Activated B cell treated with CpG ODN at 0.5 μM for 24 hours (primary cell): ENCODE measurements around the gene CDC23. TPM values are rescaled to one million over a fixed set of nuclear protein-coding genes. Genes with fewer than 3 reads are reported as not detected.
"Not testable (repeated sequence)": the region's sequence is repeated elsewhere in the genome, so short reads cannot be mapped to it uniquely, and the experiment has no call there.

Source experiments
- ATAC-seq: fragments of 200-7000 bp; cut with Tn5 transposase; one replicate; pipeline ENCODE4 v1.10.0; 2021; ENCODE audit warnings: low read depth, mild to moderate bottlenecking, moderate library complexity
- CTCF ChIA-PET: fragments of 350-600 bp; sonication (Branson Sonifier 250); formaldehyde crosslinking; loops from one replicate; lab custom pipeline; 2021; ENCODE audit warnings: antibody characterized with exemption; lab: Charles Lee
- POLR2A ChIA-PET: fragments of 350-600 bp; sonication (Branson Sonifier 250); formaldehyde crosslinking; loops from one replicate; lab custom pipeline; 2021; ENCODE audit warnings: antibody characterized with exemption; lab: Charles Lee
- DNase-seq: peaks from one replicate; pipeline ENCODE4 v3.0.0; 2022
- H3K27ac Mint-ChIP-seq: one replicate; pipeline ENCODE4 v1.8.0; 2020; ENCODE audit warnings: mixed read lengths
- H3K27me3 Mint-ChIP-seq: one replicate; pipeline ENCODE4 v1.8.0; 2021; ENCODE audit warnings: mixed read lengths
- H3K36me3 Mint-ChIP-seq: one replicate; pipeline ENCODE4 v1.8.0; 2021; ENCODE audit warnings: low read depth, mixed read lengths
- H3K4me1 Mint-ChIP-seq: one replicate; pipeline ENCODE4 v1.8.0; 2021; ENCODE audit warnings: mixed read lengths
- H3K4me3 Mint-ChIP-seq: one replicate; pipeline ENCODE4 v1.8.0; 2020; ENCODE audit warnings: mild to moderate bottlenecking, mixed read lengths
- H3K9me3 Mint-ChIP-seq: one replicate; pipeline ENCODE4 v1.8.0; 2020; ENCODE audit warnings: mixed read lengths
- CTCF ChIP-seq: fragments of 200-600 bp; IDR thresholded peaks from one replicate; pipeline ENCODE4 v1.8.0; 2022; ENCODE audit warnings: antibody characterized with exemption, mild to moderate bottlenecking
- intact Hi-C: fragments of 100-400 bp; cut with micrococcal nuclease; formaldehyde crosslinking; loops from one replicate; pipeline ENCODE4 v1.15.1; 2024
- total RNA-seq: library from RNA; stranded (reverse); gene quantifications from 2 replicates; pipeline ENCODE4 v1.2.3, GENCODE V29; 2022

CDC23 gene
- total RNA-seq, 1 donor from 2014 or later = 35.0 TPM

DNA sequence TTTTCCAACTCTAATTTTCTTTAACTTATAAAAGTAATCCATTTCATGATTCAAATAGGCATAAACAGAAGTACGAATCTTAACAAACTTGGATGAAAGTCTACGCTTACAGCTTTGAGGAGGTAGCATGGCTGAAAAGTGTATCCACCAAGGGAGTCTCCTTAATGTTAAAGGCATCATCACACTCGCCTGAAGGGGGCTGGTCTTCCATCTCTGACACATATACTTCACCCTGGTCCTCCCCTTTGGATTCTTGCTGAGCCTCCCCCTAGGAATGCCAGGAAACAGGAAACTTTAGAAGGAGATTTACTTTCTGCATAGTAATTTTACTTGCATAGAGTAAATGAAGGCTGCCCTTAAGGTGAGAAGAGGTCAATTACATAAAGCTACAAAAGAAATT, 63.6 kb downstream of the CDC23 start:
- intact Hi-C loops = no loop called here

DNA sequence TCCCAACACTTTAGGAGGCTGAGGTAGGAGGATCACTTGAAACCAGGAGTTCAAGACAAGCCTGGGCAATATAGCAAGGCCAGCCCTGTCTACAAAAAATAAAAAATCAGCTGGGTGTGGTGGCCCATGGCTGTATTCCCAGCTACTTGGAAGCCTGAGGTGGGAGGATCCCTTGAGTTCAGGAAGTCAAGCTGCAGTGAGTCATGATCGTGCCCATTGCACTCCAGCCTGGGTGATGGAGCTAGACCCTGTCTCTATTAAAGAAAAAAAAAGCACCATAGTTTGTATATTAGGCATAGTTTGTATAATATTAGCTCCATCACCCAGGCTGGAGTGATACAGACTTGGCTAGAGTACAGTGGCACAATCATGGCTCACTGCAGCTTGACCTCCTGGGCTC, 64.3 kb downstream of the CDC23 start:
- ATAC-seq (no peak), DNase-seq (no peak)
- H3K9me3 Mint-ChIP-seq = no peaks in the 10 kb centered on the region
- ChIA-PET CTCF (interaction anchor here (0.6 kb wide), 1 partner anchor 16 kb away, joined by 3 read pairs; no protein-coding TSS in a partner anchor), POLR2A (interaction anchor here (0.6 kb wide), 1 partner anchor 66 kb away, joined by 7 read pairs; no protein-coding TSS in a partner anchor)
- no peak for TF ChIP-seq CTCF
- H3K27me3 Mint-ChIP-seq = no peaks in the 10 kb centered on the region
- H3K4me3 Mint-ChIP-seq = no peak overlapping the region
- intact Hi-C loops = no loop called here
- H3K27ac Mint-ChIP-seq = no peak overlapping the region
- H3K4me1 Mint-ChIP-seq = no peaks in the 10 kb centered on the region
- no peaks in the 10 kb centered on the region for H3K36me3 Mint-ChIP-seq

More for the DNA sequence above, 63.6 kb downstream of the CDC23 start:
- Mint-ChIP-seq H3K36me3 (no peaks in the 10 kb centered on the region), H3K9me3 (no peaks in the 10 kb centered on the region), H3K27ac (no peak overlapping the region), H3K4me3 (no peak overlapping the region), H3K27me3 (no peaks in the 10 kb centered on the region), H3K4me1 (no peaks in the 10 kb centered on the region)
- no peak for TF ChIP-seq CTCF
- CTCF ChIA-PET = interaction anchor here (1.0 kb wide), 1 partner anchor 16 kb away, joined by 3 read pairs; no protein-coding TSS in a partner anchor
- DNase-seq (no peak), ATAC-seq (no peak)
- POLR2A ChIA-PET = no interaction called here

DNA sequence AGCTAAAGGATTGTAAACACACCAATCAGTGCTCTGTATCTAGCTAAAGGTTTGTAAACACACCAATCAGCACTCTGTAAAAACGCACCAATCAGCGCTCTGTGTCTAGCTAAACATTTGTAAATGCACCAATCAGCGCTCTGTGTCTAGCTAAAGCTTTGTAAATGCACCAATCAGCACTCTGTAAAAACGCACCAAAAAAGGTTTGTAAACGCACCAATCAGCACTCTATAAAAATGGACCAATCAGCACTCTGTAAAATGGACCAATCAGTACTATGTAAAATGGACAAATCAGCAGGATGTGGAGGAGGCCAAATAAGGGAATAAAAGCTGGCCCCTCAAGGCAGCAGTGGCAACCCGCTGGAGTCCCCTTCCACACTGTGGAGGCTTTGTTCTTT, 69.5 kb downstream of the CDC23 start:
- H3K36me3 Mint-ChIP-seq, H3K27ac Mint-ChIP-seq, POLR2A ChIA-PET, H3K4me3 Mint-ChIP-seq, H3K27me3 Mint-ChIP-seq, intact Hi-C loops, H3K4me1 Mint-ChIP-seq, ATAC-seq, H3K9me3 Mint-ChIP-seq, DNase-seq: not testable (repeated sequence)
- CTCF ChIA-PET = interaction anchor here (0.6 kb wide), 1 partner anchor 9 kb away, joined by 4 read pairs; no protein-coding TSS in a partner anchor

DNA sequence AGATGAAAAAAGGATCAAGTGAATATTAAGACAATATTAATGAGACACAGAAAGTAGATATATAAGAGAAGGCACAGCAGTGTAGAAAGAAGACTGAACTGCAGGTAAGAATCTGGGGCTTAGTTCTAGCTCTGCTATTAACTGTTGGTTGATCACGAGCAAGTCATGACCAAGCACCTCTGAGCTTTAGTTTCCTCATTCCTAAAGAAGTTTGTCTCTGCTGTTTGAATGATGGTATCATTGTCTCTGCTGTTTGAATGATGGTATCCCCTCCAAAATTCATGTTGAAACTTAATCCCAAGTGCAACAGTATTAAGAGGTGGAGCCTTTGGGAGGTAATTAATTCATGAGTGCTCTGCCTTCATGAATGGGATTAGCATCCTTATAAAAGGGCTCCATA, 71.4 kb downstream of the CDC23 start:
- peaks cover 8% of the 10 kb centered on the region for H3K4me1 Mint-ChIP-seq
- CTCF ChIA-PET = interaction anchor here (1.6 kb wide), 1 partner anchor 73 kb away, joined by 4 read pairs; no protein-coding TSS in a partner anchor
- no peak overlapping the region for H3K27ac Mint-ChIP-seq

DNA sequence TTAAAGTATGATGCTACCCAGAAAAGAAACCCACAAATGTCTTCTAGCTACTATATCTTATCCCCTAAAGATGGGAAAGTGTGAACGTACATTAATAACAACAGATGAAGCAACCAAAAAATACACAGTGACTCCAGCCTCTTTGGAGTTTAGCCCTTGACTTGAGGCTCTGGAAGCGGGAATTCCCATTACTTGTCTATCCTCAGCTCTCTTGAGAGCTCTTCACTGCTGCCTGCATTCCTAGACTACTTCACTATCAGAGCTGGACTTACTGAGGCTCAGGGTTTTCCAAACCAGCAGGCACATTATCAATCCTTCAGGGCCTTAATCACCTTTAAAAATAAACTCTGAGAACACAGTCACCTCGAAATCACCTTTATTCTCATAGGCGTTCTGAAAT, 72.9 kb downstream of the CDC23 start:
- H3K36me3 Mint-ChIP-seq = no peaks in the 10 kb centered on the region
- H3K27ac Mint-ChIP-seq = no peak overlapping the region
- intact Hi-C loops = no loop called here
- H3K27me3 Mint-ChIP-seq = peaks cover 8% of the 10 kb centered on the region
- DNase-seq (no peak), ATAC-seq (no peak)
- CTCF ChIA-PET = interaction anchor here (1.0 to 1.3 kb wide), 4 partner anchors 63 to 511 kb away, joined by 3 to 4 read pairs (median 4); no protein-coding TSS in a partner anchor
- H3K9me3 Mint-ChIP-seq = no peaks in the 10 kb centered on the region
- peaks cover 8% of the 10 kb centered on the region for H3K4me1 Mint-ChIP-seq
- TF ChIP-seq CTCF = no peak
- H3K4me3 Mint-ChIP-seq = no peak overlapping the region
- POLR2A ChIA-PET = no interaction called here

More for the DNA sequence above, 71.4 kb downstream of the CDC23 start:
- no peak for TF ChIP-seq CTCF
- no peak for ATAC-seq
- intact Hi-C loops = no loop called here
- H3K9me3 Mint-ChIP-seq = no peaks in the 10 kb centered on the region
- POLR2A ChIA-PET = no interaction called here
- H3K27me3 Mint-ChIP-seq = peaks cover 2% of the 10 kb centered on the region
- no peak overlapping the region for H3K4me3 Mint-ChIP-seq
- DNase-seq = no peak
- H3K36me3 Mint-ChIP-seq = no peaks in the 10 kb centered on the region

GRCh38 chr5:138139781-138140090, 73.4 kb downstream of the CDC23 start:
- CTCF ChIA-PET = interaction anchor here (1.0 to 1.3 kb wide), 4 partner anchors 62 to 510 kb away, joined by 3 to 4 read pairs (median 4); no protein-coding TSS in a partner anchor
- POLR2A ChIA-PET = no interaction called here
- peaks cover 8% of the 10 kb centered on the region for H3K27me3 Mint-ChIP-seq
- no peaks in the 10 kb centered on the region for H3K9me3 Mint-ChIP-seq
- H3K36me3 Mint-ChIP-seq = no peaks in the 10 kb centered on the region
- no peak for TF ChIP-seq CTCF
- intact Hi-C loops = no loop called here
- no peak for ATAC-seq
- no peak overlapping the region for H3K4me3 Mint-ChIP-seq
- no peak overlapping the region for H3K27ac Mint-ChIP-seq
- H3K4me1 Mint-ChIP-seq = peaks cover 8% of the 10 kb centered on the region
- DNase-seq = no peak
